ENCODE data around the gene APP. TPM values are rescaled to one million over a fixed set of nuclear protein-coding genes. Genes with fewer than 3 reads are reported as not detected.
A peak's percentile ranks its signal among the peaks of the same experiment; 100 is the strongest.

Gene APP
- total RNA-seq, 1 donor from 2014 or later = 1,137 TPM

DNA sequence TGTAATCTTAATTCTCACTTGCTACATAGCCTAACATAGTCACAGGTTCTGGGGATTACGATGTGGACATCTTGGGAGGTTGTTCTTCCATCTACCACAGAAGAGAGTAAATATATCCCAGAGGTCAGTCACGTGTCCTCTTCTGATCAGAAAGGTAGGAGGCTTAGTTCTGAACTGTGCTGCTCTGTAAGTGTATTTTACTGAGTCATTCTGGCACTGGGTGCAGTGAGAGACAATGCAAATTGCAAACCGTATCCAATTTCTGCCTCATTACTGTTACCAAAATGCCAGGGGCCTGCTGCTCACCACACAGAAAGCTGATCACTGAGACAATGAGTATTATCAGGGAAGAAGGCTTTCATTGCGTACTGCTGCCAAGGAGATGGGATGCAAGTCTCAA lies 331.8 kb downstream of the APP start:
- no peaks in the 10 kb centered on the region for H3K4me1 Mint-ChIP-seq (ENCODE audit: unreplicated experiment)
- no peak for DNase-seq (ENCODE audit: low spot score)
- no peak overlapping the region for H3K4me3 Mint-ChIP-seq (ENCODE audit: unreplicated experiment)
- no peak overlapping the region for H3K27ac Mint-ChIP-seq (ENCODE audit: unreplicated experiment)
- peaks cover 7% of the 10 kb centered on the region for H3K9me3 Mint-ChIP-seq (ENCODE audit: unreplicated experiment)
- peaks cover 4% of the 10 kb centered on the region for H3K36me3 Mint-ChIP-seq (ENCODE audit: low read depth, unreplicated experiment)
- H3K27me3 Mint-ChIP-seq (ENCODE audit: unreplicated experiment) = no peaks in the 10 kb centered on the region
- TF ChIP-seq, protein P1, sequence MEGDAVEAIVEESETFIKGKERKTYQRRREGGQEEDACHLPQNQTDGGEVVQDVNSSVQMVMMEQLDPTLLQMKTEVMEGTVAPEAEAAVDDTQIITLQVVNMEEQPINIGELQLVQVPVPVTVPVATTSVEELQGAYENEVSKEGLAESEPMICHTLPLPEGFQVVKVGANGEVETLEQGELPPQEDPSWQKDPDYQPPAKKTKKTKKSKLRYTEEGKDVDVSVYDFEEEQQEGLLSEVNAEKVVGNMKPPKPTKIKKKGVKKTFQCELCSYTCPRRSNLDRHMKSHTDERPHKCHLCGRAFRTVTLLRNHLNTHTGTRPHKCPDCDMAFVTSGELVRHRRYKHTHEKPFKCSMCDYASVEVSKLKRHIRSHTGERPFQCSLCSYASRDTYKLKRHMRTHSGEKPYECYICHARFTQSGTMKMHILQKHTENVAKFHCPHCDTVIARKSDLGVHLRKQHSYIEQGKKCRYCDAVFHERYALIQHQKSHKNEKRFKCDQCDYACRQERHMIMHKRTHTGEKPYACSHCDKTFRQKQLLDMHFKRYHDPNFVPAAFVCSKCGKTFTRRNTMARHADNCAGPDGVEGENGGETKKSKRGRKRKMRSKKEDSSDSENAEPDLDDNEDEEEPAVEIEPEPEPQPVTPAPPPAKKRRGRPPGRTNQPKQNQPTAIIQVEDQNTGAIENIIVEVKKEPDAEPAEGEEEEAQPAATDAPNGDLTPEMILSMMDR (IDR thresholded peaks at IDR 0.05; ENCODE audit: unreplicated experiment) = no peak

GRCh38 chr21:25837533-25838265 lies 332.9 kb downstream of the APP start:
- Mint-ChIP-seq H3K36me3 (ENCODE audit: low read depth, unreplicated experiment) (peaks cover 13% of the 10 kb centered on the region), H3K4me3 (ENCODE audit: unreplicated experiment) (no peak overlapping the region), H3K4me1 (ENCODE audit: unreplicated experiment) (no peaks in the 10 kb centered on the region), H3K27me3 (ENCODE audit: unreplicated experiment) (no peaks in the 10 kb centered on the region), H3K9me3 (ENCODE audit: unreplicated experiment) (peaks cover 7% of the 10 kb centered on the region), H3K27ac (ENCODE audit: unreplicated experiment) (no peak overlapping the region)
- TF ChIP-seq, protein P1 (IDR thresholded peaks at IDR 0.05; ENCODE audit: unreplicated experiment) = no peak
- no peak for DNase-seq (ENCODE audit: low spot score)

DNA sequence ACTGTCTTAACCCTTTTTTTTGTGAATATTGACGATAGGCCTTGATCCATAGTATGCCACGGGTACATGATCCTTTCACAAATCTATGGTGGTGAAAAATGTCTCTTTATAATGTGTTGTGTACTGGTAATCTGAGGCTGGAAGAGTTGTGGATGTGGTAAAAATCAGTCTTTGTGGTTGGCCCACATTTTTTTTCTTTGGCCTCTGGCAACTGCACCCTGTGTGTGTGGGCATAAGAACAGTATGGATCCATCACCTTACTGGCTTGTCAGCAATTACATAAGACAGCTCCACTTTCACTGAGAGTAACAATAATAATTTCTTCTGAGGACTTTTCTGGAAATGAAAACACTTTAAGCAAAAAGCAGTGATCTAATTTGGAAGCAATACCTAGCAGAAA lies 334.2 kb downstream of the APP start:
- H3K27ac Mint-ChIP-seq (ENCODE audit: unreplicated experiment) = no peak overlapping the region
- H3K4me3 Mint-ChIP-seq (ENCODE audit: unreplicated experiment) = no peak overlapping the region
- peaks cover 14% of the 10 kb centered on the region for H3K36me3 Mint-ChIP-seq (ENCODE audit: low read depth, unreplicated experiment)
- no peak for DNase-seq (ENCODE audit: low spot score)
- H3K4me1 Mint-ChIP-seq (ENCODE audit: unreplicated experiment) = no peaks in the 10 kb centered on the region
- peaks cover 7% of the 10 kb centered on the region for H3K9me3 Mint-ChIP-seq (ENCODE audit: unreplicated experiment)
- peaks cover 2% of the 10 kb centered on the region for H3K27me3 Mint-ChIP-seq (ENCODE audit: unreplicated experiment)
- TF ChIP-seq, protein P1 (IDR thresholded peaks at IDR 0.05; ENCODE audit: unreplicated experiment) = no peak

- peak overlapping the region; percentile 23 for H3K4me3 Mint-ChIP-seq (ENCODE audit: unreplicated experiment)
Observed at GRCh38 chr21:25834381-25834780, 336.2 kb downstream of the APP start.

More at GRCh38 chr21:25834381-25834780, 336.2 kb downstream of the APP start:
- TF ChIP-seq, protein P1 (IDR thresholded peaks at IDR 0.05; ENCODE audit: unreplicated experiment) = no peak
- no peak overlapping the region for H3K27ac Mint-ChIP-seq (ENCODE audit: unreplicated experiment)
- H3K27me3 Mint-ChIP-seq (ENCODE audit: unreplicated experiment) = peaks cover 2% of the 10 kb centered on the region
- H3K36me3 Mint-ChIP-seq (ENCODE audit: low read depth, unreplicated experiment) = peaks cover 14% of the 10 kb centered on the region
- H3K9me3 Mint-ChIP-seq (ENCODE audit: unreplicated experiment) = peaks cover 7% of the 10 kb centered on the region
- H3K4me1 Mint-ChIP-seq (ENCODE audit: unreplicated experiment) = no peaks in the 10 kb centered on the region
- DNase-seq (ENCODE audit: low spot score) = no peak
